ENCODE data around the gene PALM3. TPM values are rescaled to one million over a fixed set of nuclear protein-coding genes. Genes with fewer than 3 reads are reported as not detected.

The PALM3 gene
- total RNA-seq, 3 donors from 2014 or later (not counting 1 experiment from before 2014, with no cell fraction given) = not detected

GRCh38 chr19:14078411-14078810 lies 16.5 kb upstream of the PALM3 start:
- H3K4me1 ChIP-seq (ENCODE audit: control insufficient read depth, insufficient read depth, low read length) = peaks cover 38% of the 10 kb centered on the region
- no peak overlapping the region for H3K4me3 ChIP-seq (ENCODE audit: low read length)
- H3K36me3 ChIP-seq (ENCODE audit: control insufficient read depth, insufficient read depth, low read length) = no peaks in the 10 kb centered on the region
- no peak overlapping the region for H3K4me3 Mint-ChIP-seq
- ATAC-seq (no peak), DNase-seq (no peak)
- H3K36me3 Mint-ChIP-seq = no peaks in the 10 kb centered on the region
- no peaks in the 10 kb centered on the region for H3K9me3 ChIP-seq (ENCODE audit: control insufficient read depth, insufficient read depth, low read length)
- H3K27ac ChIP-seq (ENCODE audit: low read length) = no peak overlapping the region
- 86% methylated on average over 1 of the region's 2 CpGs for WGBS (ENCODE audit: insufficient coverage)
- H3K27me3 ChIP-seq (ENCODE audit: control insufficient read depth, insufficient read depth, low read length) = no peaks in the 10 kb centered on the region
- intact Hi-C loops (cut with micrococcal nuclease) = no loop called here
- H3K27me3 Mint-ChIP-seq (ENCODE audit: low read depth in 2 of 2) = no peaks in the 10 kb centered on the region
- no peaks in the 10 kb centered on the region for H3K9me3 Mint-ChIP-seq
- TF ChIP-seq, protein P1, sequence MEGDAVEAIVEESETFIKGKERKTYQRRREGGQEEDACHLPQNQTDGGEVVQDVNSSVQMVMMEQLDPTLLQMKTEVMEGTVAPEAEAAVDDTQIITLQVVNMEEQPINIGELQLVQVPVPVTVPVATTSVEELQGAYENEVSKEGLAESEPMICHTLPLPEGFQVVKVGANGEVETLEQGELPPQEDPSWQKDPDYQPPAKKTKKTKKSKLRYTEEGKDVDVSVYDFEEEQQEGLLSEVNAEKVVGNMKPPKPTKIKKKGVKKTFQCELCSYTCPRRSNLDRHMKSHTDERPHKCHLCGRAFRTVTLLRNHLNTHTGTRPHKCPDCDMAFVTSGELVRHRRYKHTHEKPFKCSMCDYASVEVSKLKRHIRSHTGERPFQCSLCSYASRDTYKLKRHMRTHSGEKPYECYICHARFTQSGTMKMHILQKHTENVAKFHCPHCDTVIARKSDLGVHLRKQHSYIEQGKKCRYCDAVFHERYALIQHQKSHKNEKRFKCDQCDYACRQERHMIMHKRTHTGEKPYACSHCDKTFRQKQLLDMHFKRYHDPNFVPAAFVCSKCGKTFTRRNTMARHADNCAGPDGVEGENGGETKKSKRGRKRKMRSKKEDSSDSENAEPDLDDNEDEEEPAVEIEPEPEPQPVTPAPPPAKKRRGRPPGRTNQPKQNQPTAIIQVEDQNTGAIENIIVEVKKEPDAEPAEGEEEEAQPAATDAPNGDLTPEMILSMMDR (IDR thresholded peaks at IDR 0.05) = no peak
- no peak overlapping the region for H3K27ac Mint-ChIP-seq
- H3K4me1 Mint-ChIP-seq = peaks cover 20 to 33% of the 10 kb centered on the region in 2 donors

GRCh38 chr19:14073925-14074838 lies 12.3 kb upstream of the PALM3 start:
- H3K4me1 ChIP-seq (ENCODE audit: control insufficient read depth, insufficient read depth, low read length) = peaks cover 36% of the 10 kb centered on the region
- H3K36me3 ChIP-seq (ENCODE audit: control insufficient read depth, insufficient read depth, low read length) = no peaks in the 10 kb centered on the region
- 1% methylated on average over 44 of the region's 44 CpGs for WGBS (ENCODE audit: insufficient coverage)
- no peaks in the 10 kb centered on the region for H3K9me3 Mint-ChIP-seq
- H3K36me3 Mint-ChIP-seq = no peaks in the 10 kb centered on the region
- DNase-seq = peak; percentile 34 to 53
- H3K27ac ChIP-seq (ENCODE audit: low read length) = peak overlapping the region; percentile 51
- H3K4me3 Mint-ChIP-seq = peak overlapping the region; percentile 98
- intact Hi-C loops (cut with micrococcal nuclease) = loop anchor here (1.0 to 2.0 kb wide), 2 partner anchors 25 to 194 kb away; no protein-coding TSS in a partner anchor
- TF ChIP-seq, protein P1 (IDR thresholded peaks at IDR 0.05) = no peak
- no peaks in the 10 kb centered on the region for H3K27me3 Mint-ChIP-seq (ENCODE audit: low read depth in 2 of 2)
- no peaks in the 10 kb centered on the region for H3K9me3 ChIP-seq (ENCODE audit: control insufficient read depth, insufficient read depth, low read length)
- ATAC-seq = peak; percentile 0 to 3 (median 2)
- peaks cover 6% of the 10 kb centered on the region for H3K27me3 ChIP-seq (ENCODE audit: control insufficient read depth, insufficient read depth, low read length)
- peak overlapping the region; percentile 61 for H3K4me3 ChIP-seq (ENCODE audit: low read length)
- peak overlapping the region; percentile 86 to 98 for H3K27ac Mint-ChIP-seq
- peaks cover 15 to 25% of the 10 kb centered on the region in 2 donors for H3K4me1 Mint-ChIP-seq

DNA sequence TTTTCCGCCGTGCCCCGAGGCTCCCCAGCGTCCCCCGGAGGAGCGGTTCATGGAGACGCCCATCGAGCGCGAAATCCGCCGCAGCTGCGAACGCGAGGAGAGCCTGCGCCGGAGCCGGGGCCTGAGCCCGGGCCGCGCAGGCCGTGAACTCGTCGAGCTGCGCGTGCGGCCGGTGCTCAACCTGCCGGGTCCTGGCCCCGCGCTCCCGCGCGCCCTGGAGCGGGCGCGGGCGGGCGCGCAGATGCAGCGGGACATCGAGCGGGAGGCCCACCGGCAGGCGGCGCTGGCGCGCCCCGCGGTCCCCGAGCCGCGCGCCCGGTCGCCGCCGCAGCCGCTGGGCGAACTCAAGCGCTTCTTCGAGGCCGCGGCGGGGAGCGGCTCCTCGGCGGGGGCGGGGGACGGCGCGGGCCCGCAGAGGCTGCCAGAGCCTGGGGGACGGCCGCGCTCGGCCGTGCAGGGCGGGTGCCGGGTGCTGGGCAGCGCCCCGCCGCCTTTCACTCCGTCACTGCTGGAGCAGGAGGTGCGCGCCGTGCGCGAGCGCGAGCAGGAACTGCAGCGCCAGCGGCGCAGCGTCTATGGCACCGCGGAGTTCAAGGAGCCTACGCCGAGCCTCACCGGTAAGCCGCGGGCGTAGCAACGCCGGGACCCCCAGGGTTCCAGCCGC lies 11.5 kb upstream of the PALM3 start:
- peak overlapping the region; percentile 86 to 98 for H3K27ac Mint-ChIP-seq
- H3K27me3 Mint-ChIP-seq (ENCODE audit: low read depth in 2 of 2) = no peaks in the 10 kb centered on the region
- H3K36me3 Mint-ChIP-seq = no peaks in the 10 kb centered on the region
- H3K4me1 Mint-ChIP-seq = peaks cover 15 to 25% of the 10 kb centered on the region in 2 donors
- Histone ChIP-seq H3K9me3 (ENCODE audit: control insufficient read depth, insufficient read depth, low read length) (no peaks in the 10 kb centered on the region), H3K4me1 (ENCODE audit: control insufficient read depth, insufficient read depth, low read length) (peaks cover 36% of the 10 kb centered on the region), H3K36me3 (ENCODE audit: control insufficient read depth, insufficient read depth, low read length) (no peaks in the 10 kb centered on the region), H3K27ac (ENCODE audit: low read length) (peak overlapping the region; percentile 51), H3K27me3 (ENCODE audit: control insufficient read depth, insufficient read depth, low read length) (peaks cover 6% of the 10 kb centered on the region), H3K4me3 (ENCODE audit: low read length) (peak overlapping the region; percentile 61)
- DNase-seq (peak; percentile 83 to 90), ATAC-seq (peak; percentile 66 to 86 (median 75))
- TF ChIP-seq, protein P1 (IDR thresholded peaks at IDR 0.05) = peak; percentile 42
- no peaks in the 10 kb centered on the region for H3K9me3 Mint-ChIP-seq
- under 1% methylated on average over 106 of the region's 106 CpGs for WGBS (ENCODE audit: insufficient coverage)
- H3K4me3 Mint-ChIP-seq = peak overlapping the region; percentile 98
- intact Hi-C loops (cut with micrococcal nuclease) = no loop called here

All from natural killer cell (primary cell).